Mesendoderm (in vitro differentiated cells): ENCODE data around the gene SYT17. TPM values are rescaled to one million over a fixed set of nuclear protein-coding genes. Genes with fewer than 3 reads are reported as not detected.
A peak's percentile ranks its signal among the peaks of the same experiment; 100 is the strongest.

Experiments
- DNase-seq: peaks from one replicate; pipeline ENCODE4 v3.0.0; 2013
- H2AK5ac ChIP-seq: 2 replicates; pipeline ENCODE4 v1.6.1; 2013; ENCODE audit warnings: low read length, inconsistent platforms
- H2BK120ac ChIP-seq: 2 replicates; pipeline ENCODE4 v1.6.1; 2013; ENCODE audit warnings: low read depth, mild to moderate bottlenecking, low read length, moderate library complexity, mixed read lengths
- H2BK15ac ChIP-seq: replicated peaks from 2 replicates; pipeline ENCODE4 v1.6.1; 2013; ENCODE audit warnings: low read depth, mild to moderate bottlenecking, moderate library complexity
- H2BK5ac ChIP-seq: 2 replicates; pipeline ENCODE4 v1.6.1; 2013; ENCODE audit warnings: low read length, inconsistent platforms
- H3K18ac ChIP-seq: 2 replicates; pipeline ENCODE4 v1.6.1; 2013; ENCODE audit warnings: mild to moderate bottlenecking, low read length, mixed read lengths
- H3K23ac ChIP-seq: one replicate; pipeline ENCODE4 v1.6.1; 2013; ENCODE audit warnings: low read length
- H3K27ac ChIP-seq: 2 replicates; pipeline ENCODE4 v1.5.1; 2013; ENCODE audit warnings: low read depth, mild to moderate bottlenecking, inconsistent platforms, low read length, moderate library complexity
- H3K27me3 ChIP-seq: 2 replicates; pipeline ENCODE4 v1.6.1; 2013; ENCODE audit warnings: low read length, control low read depth, mild to moderate bottlenecking, inconsistent platforms; ENCODE audit not compliant: insufficient read depth, poor library complexity
- H3K36me3 ChIP-seq: 2 replicates; pipeline ENCODE4 v1.6.1; 2013; ENCODE audit warnings: low read length, inconsistent platforms; ENCODE audit not compliant: control insufficient read depth, insufficient read depth
- H3K4ac ChIP-seq: one replicate; pipeline ENCODE4 v1.6.1; 2013; ENCODE audit warnings: low read depth, mild to moderate bottlenecking, low read length, moderate library complexity
- H3K4me1 ChIP-seq: 2 replicates; pipeline ENCODE4 v1.6.1; 2013; ENCODE audit warnings: low read depth, low read length, inconsistent platforms; ENCODE audit not compliant: control insufficient read depth
- H3K4me2 ChIP-seq: 2 replicates; pipeline ENCODE4 v1.6.1; 2013; ENCODE audit warnings: low read length
- H3K4me3 ChIP-seq: 2 replicates; pipeline ENCODE4 v1.5.1; 2013; ENCODE audit warnings: mild to moderate bottlenecking, low read length
- H3K56ac ChIP-seq: one replicate; pipeline ENCODE4 v1.6.1; 2013; ENCODE audit warnings: low read length
- H3K79me1 ChIP-seq: 2 replicates; pipeline ENCODE4 v1.6.1; 2013; ENCODE audit warnings: low read length, inconsistent platforms
- H3K79me2 ChIP-seq: 2 replicates; pipeline ENCODE4 v1.6.1; 2013; ENCODE audit warnings: mild to moderate bottlenecking, low read length; ENCODE audit not compliant: control insufficient read depth, insufficient read depth
- H3K9ac ChIP-seq: 2 replicates; pipeline ENCODE4 v1.6.1; 2013; ENCODE audit warnings: low read length, inconsistent platforms
- H4K5ac ChIP-seq: one replicate; pipeline ENCODE4 v1.6.1; 2013; ENCODE audit warnings: low read length
- H4K8ac ChIP-seq: one replicate; pipeline ENCODE4 v1.6.1; 2013; ENCODE audit warnings: low read depth, mild to moderate bottlenecking, control low read depth, low read length, moderate library complexity
- WGBS: extraction: QIAGEN DNeasy Blood & Tissue Kit; methylation state at CpG from one replicate; pipeline ENCODE4 v1.1.7; 2013; ENCODE audit warnings: low lambda C conversion rate, missing lambda C conversion rate; ENCODE audit not compliant: insufficient coverage; ENCODE audit errors: extremely low coverage; 5-methylcytosine and 5-hydroxymethylcytosine counted together
- polyA plus RNA-seq, 2 experiments: library from polyadenylated mRNA; stranded (reverse); fragments of 200-250 nt; gene quantifications; one replicate each; pipeline ENCODE4 v1.2.3, GENCODE V29; 2013

SYT17 gene, protein sequence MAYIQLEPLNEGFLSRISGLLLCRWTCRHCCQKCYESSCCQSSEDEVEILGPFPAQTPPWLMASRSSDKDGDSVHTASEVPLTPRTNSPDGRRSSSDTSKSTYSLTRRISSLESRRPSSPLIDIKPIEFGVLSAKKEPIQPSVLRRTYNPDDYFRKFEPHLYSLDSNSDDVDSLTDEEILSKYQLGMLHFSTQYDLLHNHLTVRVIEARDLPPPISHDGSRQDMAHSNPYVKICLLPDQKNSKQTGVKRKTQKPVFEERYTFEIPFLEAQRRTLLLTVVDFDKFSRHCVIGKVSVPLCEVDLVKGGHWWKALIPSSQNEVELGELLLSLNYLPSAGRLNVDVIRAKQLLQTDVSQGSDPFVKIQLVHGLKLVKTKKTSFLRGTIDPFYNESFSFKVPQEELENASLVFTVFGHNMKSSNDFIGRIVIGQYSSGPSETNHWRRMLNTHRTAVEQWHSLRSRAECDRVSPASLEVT
- 3.4 TPM for polyA plus RNA-seq (2013, experiment 1 of 2)
- polyA plus RNA-seq (2013, experiment 2 of 2): 3.3 TPM

DNA sequence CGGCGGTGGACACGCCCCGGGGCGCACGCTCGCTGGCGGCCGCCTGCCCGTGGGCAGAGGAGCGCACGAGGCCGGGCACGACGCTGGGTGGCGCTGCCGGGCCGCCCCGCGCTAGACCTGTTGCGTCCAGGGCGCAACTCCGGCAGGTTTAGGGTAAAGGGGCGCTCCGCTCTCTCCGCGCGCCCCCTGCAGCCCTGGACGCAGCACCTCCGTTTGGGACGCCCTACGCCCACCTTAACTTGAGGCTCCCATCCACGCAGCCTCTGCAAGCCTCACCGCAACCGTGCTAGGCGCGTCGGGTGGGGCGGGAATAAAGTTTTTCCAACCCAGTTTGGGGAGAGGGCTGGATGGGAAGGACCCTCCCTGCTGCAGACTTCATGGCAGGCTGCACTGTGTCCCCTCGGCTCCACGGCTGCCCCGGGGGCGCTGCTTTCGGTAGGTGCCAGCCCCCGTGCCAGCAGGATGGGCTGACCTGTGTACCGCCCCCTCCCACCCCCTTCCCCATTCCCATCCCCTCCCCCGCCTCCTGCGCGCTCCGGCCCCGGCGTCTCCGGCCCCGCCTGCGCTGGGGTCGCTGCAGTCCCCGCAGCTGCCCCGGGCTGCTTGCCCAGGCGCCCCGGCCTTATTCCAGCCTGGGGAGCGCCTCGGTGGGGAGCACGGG is at the start of gene SYT17:
SYT17 (plus strand) TSS at position 531 of the 661 bp plus-strand sequence. CDS start 407 bp downstream, outside the sequence.
- Histone ChIP-seq H3K4me1 (peaks cover 2% of the 10 kb centered on the region), H2BK120ac (no peak within 1 kb of the TSS), H3K27me3 (no peaks in the 10 kb centered on the region), H3K4me3 (peak within 1 kb of the TSS; percentile 66), H3K79me1 (no peaks in the 10 kb centered on the region), H3K79me2 (no peaks in the 10 kb centered on the region), H4K5ac (no peak within 1 kb of the TSS), H2BK15ac (no peak within 1 kb of the TSS), H3K27ac (no peak within 1 kb of the TSS), H3K56ac (peak within 1 kb of the TSS; percentile 91), H2BK5ac (no peak within 1 kb of the TSS), H3K4me2 (peak within 1 kb of the TSS; percentile 74), H3K4ac (peak within 1 kb of the TSS; percentile 40), H3K23ac (no peak within 1 kb of the TSS), H3K18ac (peak within 1 kb of the TSS; percentile 56), H4K8ac (no peak within 1 kb of the TSS), H2AK5ac (no peak within 1 kb of the TSS), H3K36me3 (no peaks in the 10 kb centered on the region), H3K9ac (peak within 1 kb of the TSS; percentile 60)
- WGBS: no CpG with 5 or more reads among the region's 63 CpGs
- peak; percentile 76 for DNase-seq

DNA sequence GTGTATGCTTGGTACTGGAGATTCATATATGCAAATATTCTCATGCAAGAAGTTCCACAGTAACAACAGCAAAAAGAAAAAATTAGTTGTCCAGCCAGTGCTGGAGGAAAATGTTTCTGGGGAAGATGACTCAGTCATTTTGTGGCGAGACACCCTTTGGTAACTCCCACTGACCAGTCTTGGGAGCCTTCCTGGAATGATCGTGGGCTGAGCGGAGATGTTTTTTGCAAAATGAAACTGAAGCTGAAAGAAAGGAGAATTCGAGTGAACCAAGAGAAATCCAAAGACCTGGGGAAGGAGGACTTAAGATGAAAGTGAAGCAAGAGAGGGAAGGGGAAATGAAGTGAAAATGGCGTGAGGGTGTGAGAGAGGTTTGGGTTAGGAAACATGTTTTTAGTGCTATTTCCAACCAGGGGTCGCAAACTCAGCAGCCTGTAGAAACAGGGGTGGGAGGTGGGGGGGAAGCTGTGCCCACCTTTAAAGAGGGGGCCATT is 49.1 kb upstream of the SYT17 start:
- no peak overlapping the region for H3K9ac ChIP-seq
- 100% methylated on average over 1 of the region's 6 CpGs for WGBS
- H3K27me3 ChIP-seq: no peaks in the 10 kb centered on the region
- no peak overlapping the region for H4K5ac ChIP-seq
- H3K4me3 ChIP-seq: no peak overlapping the region
- H3K4me1 ChIP-seq: peaks cover 2% of the 10 kb centered on the region
- H4K8ac ChIP-seq: no peak overlapping the region
- no peak overlapping the region for H2BK120ac ChIP-seq
- H3K18ac ChIP-seq: no peak overlapping the region
- H3K36me3 ChIP-seq: no peaks in the 10 kb centered on the region
- H3K56ac ChIP-seq: peak overlapping the region; percentile 47
- DNase-seq: no peak
- no peaks in the 10 kb centered on the region for H3K79me1 ChIP-seq
- H3K27ac ChIP-seq: no peak overlapping the region
- H2BK5ac ChIP-seq: no peak overlapping the region
- no peaks in the 10 kb centered on the region for H3K79me2 ChIP-seq
- H2AK5ac ChIP-seq: no peak overlapping the region
- H3K23ac ChIP-seq: no peak overlapping the region
- H2BK15ac ChIP-seq: no peak overlapping the region
- no peak overlapping the region for H3K4me2 ChIP-seq
- H3K4ac ChIP-seq: no peak overlapping the region

DNA sequence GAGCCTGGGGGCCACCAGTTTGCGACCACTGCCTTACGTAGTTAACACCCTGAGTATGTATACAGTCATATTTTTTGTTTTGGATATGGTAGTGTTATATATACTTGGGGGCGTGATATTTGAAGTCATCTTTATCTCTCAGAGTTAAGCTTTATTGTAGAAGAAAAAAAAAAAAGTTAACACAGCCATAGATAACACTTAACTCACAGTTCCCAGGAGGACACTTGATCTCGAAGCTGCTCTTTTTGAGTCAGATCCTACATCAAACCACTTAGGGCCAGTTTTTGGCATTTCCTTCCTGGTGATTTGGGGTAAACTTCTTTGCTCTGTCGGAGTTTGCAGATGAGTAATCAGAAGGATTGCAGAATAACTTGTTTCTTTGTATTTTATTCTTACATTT is 48.5 kb upstream of the SYT17 start:
- no CpG with 5 or more reads among the region's 5 CpGs for WGBS
- Histone ChIP-seq H4K5ac (no peak overlapping the region), H2AK5ac (no peak overlapping the region), H3K27ac (no peak overlapping the region), H3K18ac (no peak overlapping the region), H3K56ac (no peak overlapping the region), H2BK5ac (no peak overlapping the region), H3K4me2 (no peak overlapping the region), H3K79me2 (no peaks in the 10 kb centered on the region), H3K4me3 (no peak overlapping the region), H2BK15ac (no peak overlapping the region), H3K4me1 (peaks cover 2% of the 10 kb centered on the region), H2BK120ac (no peak overlapping the region), H3K27me3 (no peaks in the 10 kb centered on the region), H3K23ac (no peak overlapping the region), H3K79me1 (no peaks in the 10 kb centered on the region), H3K36me3 (no peaks in the 10 kb centered on the region), H3K9ac (no peak overlapping the region), H3K4ac (no peak overlapping the region), H4K8ac (no peak overlapping the region)
- no peak for DNase-seq

DNA sequence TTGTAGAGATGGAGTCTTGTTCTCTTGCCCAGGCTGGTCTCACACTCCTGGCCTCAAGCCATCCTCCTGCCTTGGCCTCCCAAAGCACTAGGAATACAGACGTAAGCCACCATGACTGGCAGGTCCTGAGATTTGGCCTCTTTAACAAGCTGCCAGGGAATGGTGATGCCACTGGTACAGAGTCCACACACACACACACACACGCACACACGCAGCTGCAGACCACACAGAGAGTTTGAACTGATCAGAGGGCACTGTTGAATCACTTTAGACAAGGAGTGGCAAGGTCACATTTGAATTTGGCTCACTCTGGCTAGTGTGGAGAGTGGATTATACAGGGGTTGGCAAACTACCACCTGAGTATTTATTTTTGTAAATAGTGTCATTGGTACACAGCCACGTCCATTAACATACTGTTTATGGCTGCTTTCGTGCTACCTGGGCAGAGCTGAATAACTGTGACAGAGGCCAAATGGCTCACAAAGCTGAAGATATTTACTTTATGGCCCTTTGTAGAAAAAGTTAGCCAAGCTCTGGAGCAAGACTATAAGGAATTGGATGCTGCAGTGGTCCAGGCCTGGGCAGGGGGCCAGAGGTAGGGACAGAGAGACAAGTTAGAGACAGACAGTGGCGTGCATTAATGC is 44.4 kb upstream of the SYT17 start:
- Histone ChIP-seq H3K4me3 (no peak overlapping the region), H4K8ac (no peak overlapping the region), H3K4me2 (no peak overlapping the region), H3K79me2 (no peaks in the 10 kb centered on the region), H2BK5ac (no peak overlapping the region), H3K18ac (no peak overlapping the region), H3K79me1 (no peaks in the 10 kb centered on the region), H2AK5ac (no peak overlapping the region), H3K56ac (no peak overlapping the region), H3K36me3 (no peaks in the 10 kb centered on the region), H3K9ac (no peak overlapping the region), H2BK120ac (no peak overlapping the region), H3K23ac (no peak overlapping the region), H3K4ac (no peak overlapping the region), H3K4me1 (peaks cover 2% of the 10 kb centered on the region), H3K27me3 (no peaks in the 10 kb centered on the region), H2BK15ac (no peak overlapping the region), H3K27ac (no peak overlapping the region), H4K5ac (no peak overlapping the region)
- no peak for DNase-seq
- WGBS: no CpG with 5 or more reads among the region's 6 CpGs

DNA sequence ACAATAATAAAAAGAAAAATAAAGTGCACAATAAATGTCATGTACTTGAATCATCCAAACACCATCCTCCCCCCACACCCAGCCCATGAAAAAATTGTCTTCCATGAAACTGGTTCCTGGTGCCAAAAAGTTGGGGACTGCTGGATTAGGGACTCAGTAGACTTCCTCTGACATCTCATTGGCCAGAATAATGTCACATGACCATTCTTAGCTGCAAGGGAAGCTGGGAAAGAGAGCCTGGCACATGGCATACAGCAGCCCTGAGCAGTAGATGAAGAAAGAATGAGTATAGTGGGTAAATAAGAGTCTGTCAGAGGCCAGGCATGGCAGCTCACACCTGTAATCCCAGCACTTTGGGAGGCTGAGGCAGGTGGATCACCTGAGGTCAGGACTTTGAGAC is 41.7 kb upstream of the SYT17 start:
- H4K8ac ChIP-seq: no peak overlapping the region
- no peak overlapping the region for H2AK5ac ChIP-seq
- peaks cover 13% of the 10 kb centered on the region for H3K4me1 ChIP-seq
- no peak overlapping the region for H3K56ac ChIP-seq
- no peak overlapping the region for H3K4me2 ChIP-seq
- H3K36me3 ChIP-seq: no peaks in the 10 kb centered on the region
- H3K9ac ChIP-seq: no peak overlapping the region
- no peak overlapping the region for H3K23ac ChIP-seq
- no peak overlapping the region for H3K27ac ChIP-seq
- H3K79me1 ChIP-seq: no peaks in the 10 kb centered on the region
- no peaks in the 10 kb centered on the region for H3K79me2 ChIP-seq
- H3K18ac ChIP-seq: no peak overlapping the region
- no peaks in the 10 kb centered on the region for H3K27me3 ChIP-seq
- H2BK120ac ChIP-seq: no peak overlapping the region
- H3K4me3 ChIP-seq: no peak overlapping the region
- H4K5ac ChIP-seq: no peak overlapping the region
- H2BK5ac ChIP-seq: no peak overlapping the region
- DNase-seq: no peak
- H2BK15ac ChIP-seq: no peak overlapping the region
- no peak overlapping the region for H3K4ac ChIP-seq
